Left ventricle myocardium inferior (tissue), 1 donor: ENCODE results near the gene LEFTY1. TPM values are rescaled to one million over a fixed set of nuclear protein-coding genes. Genes with fewer than 3 reads are reported as not detected.

ENCODE experiments used
- DNase-seq: peaks from one replicate; pipeline ENCODE4 v3.0.0-alpha.2; 2020
- H3K27ac ChIP-seq: fragments of 200-600 bp; replicated peaks from 2 replicates; pipeline ENCODE4 v1.8.0; 2021
- H3K27me3 ChIP-seq: fragments of 200-600 bp; 2 replicates; pipeline ENCODE4 v1.8.0; 2021; ENCODE audit warnings: low read depth
- H3K36me3 ChIP-seq: fragments of 200-600 bp; 2 replicates; pipeline ENCODE4 v1.8.0; 2021
- H3K4me1 ChIP-seq: fragments of 200-600 bp; 2 replicates; pipeline ENCODE4 v1.8.0; 2021
- H3K4me3 ChIP-seq: fragments of 200-600 bp; 2 replicates; pipeline ENCODE4 v1.8.0; 2021; ENCODE audit warnings: mild to moderate bottlenecking, moderate library complexity
- H3K9me3 ChIP-seq: fragments of 200-600 bp; replicated peaks from 2 replicates; pipeline ENCODE4 v1.8.0; 2021
- intact Hi-C: fragments of 100-400 bp; cut with micrococcal nuclease; formaldehyde crosslinking; loops from one replicate; pipeline ENCODE4 v1.11.0; 2022
- total RNA-seq: library from RNA; stranded (reverse); fragmentation: NEBNext Ultra II Directional; extraction: Animal tissue kit (Norgen Biotek cat#: 25700); gene quantifications from one replicate; pipeline ENCODE4 v1.2.1, GENCODE V29; 2021
- TF ChIP-seq, protein P1 (sequence below): fragments of 200-600 bp; IDR thresholded peaks from 2 replicates; pipeline ENCODE4 v1.8.0; 2021; ENCODE audit warnings: antibody characterized with exemption, mild to moderate bottlenecking, borderline replicate concordance
- donor health status: DM: no; HTN: yes; CAD: no; lungs with severe emphysema.

LEFTY1 gene
- total RNA-seq, 1 donor from 2014 or later = 0.55 TPM

DNA sequence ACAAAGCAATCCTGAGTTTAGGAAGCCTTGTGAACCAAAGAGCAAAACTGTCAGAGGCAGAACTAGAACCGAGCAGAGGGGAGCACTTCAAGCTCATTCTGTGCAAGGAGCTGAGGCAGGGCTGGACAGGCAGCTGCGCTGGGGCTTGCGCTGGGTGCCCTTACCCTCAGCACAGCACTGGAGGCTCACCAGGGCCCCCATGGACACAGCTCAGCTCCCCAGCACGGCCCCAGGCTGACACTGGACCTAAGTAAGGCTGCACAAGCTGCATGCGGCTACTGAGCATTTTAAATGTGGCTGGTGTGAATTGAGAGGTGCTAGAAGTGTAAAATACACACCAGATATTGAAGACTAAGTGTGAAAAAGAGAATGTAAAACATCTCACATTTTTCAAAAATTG is 28.8 kb downstream of the LEFTY1 start:
- intact Hi-C loops = no loop called here
- H3K4me3 ChIP-seq = no peak overlapping the region
- H3K27me3 ChIP-seq = no peaks in the 10 kb centered on the region
- peaks cover 91% of the 10 kb centered on the region for H3K36me3 ChIP-seq
- no peak for DNase-seq
- H3K9me3 ChIP-seq = no peaks in the 10 kb centered on the region
- no peaks in the 10 kb centered on the region for H3K4me1 ChIP-seq
- H3K27ac ChIP-seq = no peak overlapping the region
- TF ChIP-seq, protein P1, sequence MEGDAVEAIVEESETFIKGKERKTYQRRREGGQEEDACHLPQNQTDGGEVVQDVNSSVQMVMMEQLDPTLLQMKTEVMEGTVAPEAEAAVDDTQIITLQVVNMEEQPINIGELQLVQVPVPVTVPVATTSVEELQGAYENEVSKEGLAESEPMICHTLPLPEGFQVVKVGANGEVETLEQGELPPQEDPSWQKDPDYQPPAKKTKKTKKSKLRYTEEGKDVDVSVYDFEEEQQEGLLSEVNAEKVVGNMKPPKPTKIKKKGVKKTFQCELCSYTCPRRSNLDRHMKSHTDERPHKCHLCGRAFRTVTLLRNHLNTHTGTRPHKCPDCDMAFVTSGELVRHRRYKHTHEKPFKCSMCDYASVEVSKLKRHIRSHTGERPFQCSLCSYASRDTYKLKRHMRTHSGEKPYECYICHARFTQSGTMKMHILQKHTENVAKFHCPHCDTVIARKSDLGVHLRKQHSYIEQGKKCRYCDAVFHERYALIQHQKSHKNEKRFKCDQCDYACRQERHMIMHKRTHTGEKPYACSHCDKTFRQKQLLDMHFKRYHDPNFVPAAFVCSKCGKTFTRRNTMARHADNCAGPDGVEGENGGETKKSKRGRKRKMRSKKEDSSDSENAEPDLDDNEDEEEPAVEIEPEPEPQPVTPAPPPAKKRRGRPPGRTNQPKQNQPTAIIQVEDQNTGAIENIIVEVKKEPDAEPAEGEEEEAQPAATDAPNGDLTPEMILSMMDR = no peak

DNA sequence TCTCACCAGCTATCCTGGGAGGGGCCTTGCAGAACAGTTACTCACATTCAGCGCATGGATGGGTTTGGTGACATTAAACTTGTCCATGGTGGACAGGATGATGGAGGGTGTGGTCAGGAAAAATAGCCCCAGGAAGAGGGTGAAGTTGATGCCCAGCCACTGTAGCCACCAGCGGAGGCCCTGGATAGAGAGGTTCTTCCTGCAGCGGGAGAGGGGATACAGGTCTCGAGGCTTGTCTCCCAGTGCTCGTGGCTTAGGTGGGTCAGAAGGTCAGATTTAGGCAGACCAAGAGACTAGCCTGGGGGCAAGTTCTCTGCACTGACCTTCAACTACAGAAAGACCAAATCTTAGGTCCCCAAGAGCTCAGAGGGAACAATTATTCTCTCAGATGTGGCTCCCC is 29.8 kb downstream of the LEFTY1 start:
- intact Hi-C loops = no loop called here
- no peaks in the 10 kb centered on the region for H3K4me1 ChIP-seq
- H3K4me3 ChIP-seq = no peak overlapping the region
- no peak overlapping the region for H3K27ac ChIP-seq
- H3K27me3 ChIP-seq = no peaks in the 10 kb centered on the region
- peaks cover 91% of the 10 kb centered on the region for H3K36me3 ChIP-seq
- H3K9me3 ChIP-seq = no peaks in the 10 kb centered on the region
- TF ChIP-seq, protein P1 = no peak
- no peak for DNase-seq

DNA sequence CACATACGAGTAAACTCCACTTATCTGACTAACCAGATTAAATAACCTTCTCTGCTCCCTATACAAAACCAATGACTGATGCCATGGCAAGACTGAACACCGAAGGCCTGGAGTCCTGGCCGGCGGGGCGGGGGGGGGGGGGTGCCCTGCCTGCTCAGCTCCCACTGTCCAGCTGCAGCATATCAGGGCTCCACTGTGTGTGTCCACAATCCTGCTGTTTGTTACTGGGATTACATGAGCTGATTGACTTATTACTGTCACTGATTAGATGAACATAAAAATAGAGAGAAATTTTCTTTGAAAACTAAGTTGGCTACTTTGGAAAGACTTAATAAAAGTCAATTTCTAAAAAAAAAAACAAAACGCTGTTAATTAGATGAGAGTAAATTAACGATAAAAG is 31.7 kb downstream of the LEFTY1 start:
- intact Hi-C loops = no loop called here
- TF ChIP-seq, protein P1 = no peak
- Histone ChIP-seq H3K27me3 (no peaks in the 10 kb centered on the region), H3K9me3 (no peaks in the 10 kb centered on the region), H3K27ac (no peak overlapping the region), H3K4me3 (no peak overlapping the region), H3K36me3 (peaks cover 90% of the 10 kb centered on the region), H3K4me1 (no peaks in the 10 kb centered on the region)
- no peak for DNase-seq

DNA sequence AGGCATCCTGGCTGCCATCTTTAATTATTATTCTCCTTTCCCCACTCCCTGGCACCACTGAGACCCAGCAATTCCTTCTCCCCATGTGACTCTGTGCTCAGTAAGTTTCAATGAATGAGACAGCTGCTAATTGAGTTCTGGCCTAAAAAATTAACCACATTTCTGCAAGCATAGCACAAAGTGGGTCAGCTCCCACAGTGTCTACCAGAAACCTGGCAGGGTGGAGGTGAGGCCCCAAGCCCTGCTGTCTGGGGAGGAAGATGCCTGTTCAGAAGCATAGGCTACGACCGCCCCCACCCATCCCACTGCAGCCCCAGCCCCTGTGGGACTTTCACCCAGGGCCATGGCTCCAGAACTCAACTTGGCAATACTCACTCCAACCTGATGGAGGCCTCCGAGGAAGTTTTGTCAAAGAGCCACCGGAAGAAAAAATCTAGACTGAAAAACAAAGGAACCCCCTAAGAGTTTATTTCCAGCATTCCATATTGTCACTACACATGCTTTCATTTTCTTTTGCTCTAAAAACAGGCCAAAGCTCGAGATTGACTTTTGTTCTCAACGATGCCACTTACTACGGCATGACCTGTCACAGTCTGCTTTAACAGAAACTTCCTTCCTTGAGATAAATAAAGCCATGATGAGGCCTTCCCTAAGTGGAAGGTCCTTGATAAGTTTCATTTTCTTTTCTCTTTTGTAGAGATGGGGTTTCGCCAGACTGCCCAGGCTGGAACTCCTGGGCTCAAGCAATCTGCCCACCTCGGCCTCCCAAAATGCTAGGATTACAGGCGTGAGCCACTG is 33.2 kb downstream of the LEFTY1 start:
- H3K36me3 ChIP-seq = peaks cover 82% of the 10 kb centered on the region
- TF ChIP-seq, protein P1 = no peak
- H3K4me3 ChIP-seq = no peak overlapping the region
- H3K27me3 ChIP-seq = no peaks in the 10 kb centered on the region
- H3K27ac ChIP-seq = no peak overlapping the region
- peaks cover 13% of the 10 kb centered on the region for H3K4me1 ChIP-seq
- H3K9me3 ChIP-seq = no peaks in the 10 kb centered on the region
- no peak for DNase-seq
- intact Hi-C loops = no loop called here

DNA sequence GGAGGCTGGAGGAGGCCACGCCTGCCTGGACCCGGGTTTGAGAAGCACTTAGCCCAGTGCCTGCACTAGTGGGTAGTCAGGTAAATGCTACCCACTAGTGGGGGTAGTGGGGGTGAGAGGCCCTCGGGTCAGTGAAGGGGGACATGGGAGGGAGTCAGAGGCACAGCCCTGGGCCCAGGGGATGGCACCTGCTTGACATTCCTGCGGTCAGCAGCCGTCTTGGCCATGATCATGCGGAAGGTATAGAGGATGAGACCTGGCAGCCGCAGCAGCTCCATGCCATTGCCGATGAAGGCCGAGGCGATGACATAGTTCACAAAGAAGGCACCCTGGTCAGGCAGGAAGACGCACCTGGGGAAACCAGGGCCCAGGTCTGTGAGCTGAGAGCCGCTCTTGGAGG is 35.5 kb downstream of the LEFTY1 start:
- DNase-seq = no peak
- no peaks in the 10 kb centered on the region for H3K9me3 ChIP-seq
- intact Hi-C loops = no loop called here
- no peak overlapping the region for H3K4me3 ChIP-seq
- peaks cover 66% of the 10 kb centered on the region for H3K36me3 ChIP-seq
- H3K27me3 ChIP-seq = no peaks in the 10 kb centered on the region
- no peak overlapping the region for H3K27ac ChIP-seq
- TF ChIP-seq, protein P1 = no peak
- H3K4me1 ChIP-seq = peaks cover 27% of the 10 kb centered on the region
